Bronchial epithelial cell (primary cell): Measurements from ENCODE around the gene IFITM10. TPM values are rescaled to one million over a fixed set of nuclear protein-coding genes. Genes with fewer than 3 reads are reported as not detected.

Experiments used
- total RNA-seq: library from RNA; depleted of rRNA; stranded (reverse); fragments of >200 nt; gene quantifications from 2 replicates; pipeline ENCODE4 v1.2.1, GENCODE V29; 2014

IFITM10 gene
- total RNA-seq, 1 donor from 2014 or later: 1.3 TPM

Other genes starting within 250 kb of the IFITM10 start
- 0.26 and 0.64 TPM in 2 replicates for gene DUSP8, start 178.3 kb downstream of the IFITM10 start, total RNA-seq
- gene KRTAP5-1, start 165.3 kb downstream of the IFITM10 start, total RNA-seq: not detected in 2 replicates
- gene KRTAP5-2, start 152.3 kb downstream of the IFITM10 start, total RNA-seq: not detected in 2 replicates
- not detected in 2 replicates for gene KRTAP5-3, start 142.1 kb downstream of the IFITM10 start, total RNA-seq
- not detected in 2 replicates for gene KRTAP5-4, start 128.5 kb downstream of the IFITM10 start, total RNA-seq
- gene KRTAP5-5, start 120.8 kb downstream of the IFITM10 start, total RNA-seq: not detected in 2 replicates
- not detected in 2 replicates for gene KRTAP5-6, start 53.4 kb downstream of the IFITM10 start, total RNA-seq
- 214 and 389 TPM in 2 replicates for gene CTSD, start 13.3 kb upstream of the IFITM10 start, total RNA-seq
- 0.53 and 1.5 TPM in 2 replicates for gene SYT8, start 84.4 kb upstream of the IFITM10 start, total RNA-seq
- 0.26 TPM in 1 of 2 replicates, not detected in the other for gene TNNI2, start 88.4 kb upstream of the IFITM10 start, total RNA-seq
- gene LSP1, start 102.5 kb upstream of the IFITM10 start, total RNA-seq: 0.26 TPM in 2 replicates
- gene PRR33, start 141.3 kb upstream of the IFITM10 start, total RNA-seq: not detected in 2 replicates
- not detected in 2 replicates for gene TNNT3, start 169.1 kb upstream of the IFITM10 start, total RNA-seq
- 97.7 and 125 TPM in 2 replicates for gene MRPL23, start 196.7 kb upstream of the IFITM10 start, total RNA-seq
- gene H19, start 247.2 kb upstream of the IFITM10 start, total RNA-seq: 19.7 and 59.4 TPM in 2 replicates